Choroid plexus epithelial cell (primary cell): Measurements from ENCODE around the gene USP46.

Experiments
- DNase-seq: peaks from one replicate; pipeline ENCODE4 v3.0.0-alpha.2; 2010; ENCODE audit warnings: low read depth
- H3K4me3 ChIP-seq: 2 replicates; pipeline ENCODE4 v1.5.1; 2011; ENCODE audit warnings: low read depth, mild to moderate bottlenecking, control low read depth, low read length, moderate library complexity
- CTCF ChIP-seq: conservative IDR thresholded peaks from 2 replicates; pipeline ENCODE4 v1.5.1; 2011; ENCODE audit warnings: low read depth, mild to moderate bottlenecking, control low read depth, inconsistent platforms, low read length, moderate library complexity

Gene USP46

GRCh38 chr4:52574036-52574435 lies 85.1 kb downstream of the USP46 start:
- TF ChIP-seq CTCF, result no peak
- no peak for DNase-seq
- H3K4me3 ChIP-seq, result no peak overlapping the region

DNA sequence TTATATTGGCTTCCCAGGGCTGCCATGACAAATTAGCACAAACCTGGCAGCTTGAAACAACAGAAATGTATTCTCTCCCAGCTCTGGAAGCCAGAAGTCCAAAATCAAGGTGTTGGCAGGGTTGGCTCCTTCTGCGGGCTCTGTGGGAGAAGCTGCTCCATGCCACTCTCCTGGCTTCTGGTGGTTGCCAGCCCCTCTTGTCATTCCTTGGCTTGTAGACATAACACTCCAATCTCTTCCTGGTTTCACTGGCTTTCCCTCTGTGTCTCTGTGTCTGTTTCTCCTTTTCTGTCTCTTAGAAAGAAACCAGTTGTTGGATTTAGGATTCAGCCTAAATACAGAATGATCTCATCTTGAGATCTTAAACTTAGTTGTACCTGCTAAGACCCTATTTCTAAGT lies 85.5 kb downstream of the USP46 start:
- DNase-seq, result no peak
- no peak overlapping the region for H3K4me3 ChIP-seq
- TF ChIP-seq CTCF, result no peak

GRCh38 chr4:52572936-52573485 lies 86.1 kb downstream of the USP46 start:
- DNase-seq, result peak; percentile 68
- no peak overlapping the region for H3K4me3 ChIP-seq
- TF ChIP-seq CTCF, result no peak

GRCh38 chr4:52568351-52568750 lies 90.8 kb downstream of the USP46 start:
- no peak for DNase-seq
- no peak overlapping the region for H3K4me3 ChIP-seq
- no peak for TF ChIP-seq CTCF

DNA sequence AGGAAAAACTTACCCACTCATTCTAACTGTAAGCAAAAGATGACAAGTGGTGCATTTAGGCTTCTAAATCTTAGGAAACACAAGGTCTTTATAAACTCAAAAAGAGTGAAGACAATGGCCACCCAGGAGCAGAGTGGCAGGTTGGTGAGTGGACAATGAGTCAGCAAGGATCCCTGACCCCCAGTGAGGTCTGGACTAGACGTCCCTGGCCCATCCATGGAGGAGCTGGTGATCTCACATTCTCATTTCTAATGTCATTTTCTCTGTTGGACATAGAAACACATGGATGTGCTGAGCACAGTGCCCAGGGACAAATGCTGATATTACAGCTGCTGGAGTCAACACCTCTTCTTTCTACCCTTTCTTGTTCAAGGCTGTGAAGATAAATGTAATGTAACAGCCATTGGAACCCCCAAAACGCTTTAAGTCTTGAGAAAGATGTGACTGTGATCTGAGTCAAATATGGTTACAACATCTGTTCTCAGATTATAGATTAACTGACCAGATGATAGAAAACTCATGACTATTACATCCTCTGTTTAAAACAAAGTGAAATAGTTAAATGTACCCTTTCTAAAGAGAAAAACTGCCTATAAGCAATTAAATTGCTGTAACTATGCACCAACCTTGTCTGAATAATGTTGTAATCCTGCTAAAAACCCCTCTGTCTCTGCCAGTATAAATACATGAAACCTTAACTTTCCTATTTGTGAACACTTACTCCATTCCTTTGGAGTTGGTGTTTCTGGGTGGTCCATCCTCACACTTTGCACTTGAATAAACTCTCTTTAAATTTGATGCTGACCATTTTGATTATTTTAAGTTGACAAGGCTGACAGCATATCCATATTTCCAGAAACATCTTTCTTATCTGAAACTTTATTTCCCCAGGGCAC lies 92.7 kb downstream of the USP46 start:
- TF ChIP-seq CTCF, result no peak
- DNase-seq, result no peak
- no peak overlapping the region for H3K4me3 ChIP-seq

DNA sequence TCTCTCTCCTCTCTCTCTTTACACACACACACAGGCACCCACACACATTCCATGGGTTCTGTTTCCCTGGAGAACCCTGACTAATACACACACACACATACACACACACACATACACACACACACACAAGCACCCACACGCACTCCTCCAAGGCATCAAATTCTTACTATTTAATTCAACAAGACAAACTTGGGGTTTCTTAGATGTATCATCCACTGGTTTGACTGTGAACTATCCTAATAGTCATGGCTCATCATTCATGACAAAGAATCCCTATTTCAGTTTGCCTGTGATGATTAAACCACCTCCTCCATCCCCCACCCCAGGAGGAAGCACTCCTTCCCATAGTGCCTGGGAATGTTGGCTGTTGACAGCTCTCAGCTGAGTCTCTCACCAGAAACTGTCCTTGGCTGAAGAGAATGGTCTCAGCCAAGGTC lies 98.2 kb downstream of the USP46 start:
- peak; percentile 52 for DNase-seq
- no peak for TF ChIP-seq CTCF
- H3K4me3 ChIP-seq, result no peak overlapping the region

DNA sequence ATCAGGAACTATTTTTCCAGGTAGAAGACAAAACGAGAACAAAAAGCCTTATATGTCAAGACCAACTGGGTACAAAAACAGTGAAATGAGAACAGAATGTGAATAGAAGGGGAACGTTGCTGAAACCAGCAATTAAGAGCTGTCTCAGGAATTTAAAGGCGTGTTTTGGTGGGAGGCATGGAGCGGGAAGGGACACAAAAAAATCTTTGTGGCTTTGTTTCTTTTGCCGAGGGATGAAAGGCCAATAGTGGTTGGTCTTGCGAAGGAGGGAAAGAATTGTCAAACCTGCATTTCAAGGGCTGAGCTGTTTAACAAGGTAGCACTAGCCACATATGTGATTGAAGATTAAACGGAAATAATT lies 103.8 kb downstream of the USP46 start:
- no peak for DNase-seq
- TF ChIP-seq CTCF, result no peak
- H3K4me3 ChIP-seq, result no peak overlapping the region
